ENCODE measurements around the gene ST8SIA1.

The ST8SIA1 gene

DNA sequence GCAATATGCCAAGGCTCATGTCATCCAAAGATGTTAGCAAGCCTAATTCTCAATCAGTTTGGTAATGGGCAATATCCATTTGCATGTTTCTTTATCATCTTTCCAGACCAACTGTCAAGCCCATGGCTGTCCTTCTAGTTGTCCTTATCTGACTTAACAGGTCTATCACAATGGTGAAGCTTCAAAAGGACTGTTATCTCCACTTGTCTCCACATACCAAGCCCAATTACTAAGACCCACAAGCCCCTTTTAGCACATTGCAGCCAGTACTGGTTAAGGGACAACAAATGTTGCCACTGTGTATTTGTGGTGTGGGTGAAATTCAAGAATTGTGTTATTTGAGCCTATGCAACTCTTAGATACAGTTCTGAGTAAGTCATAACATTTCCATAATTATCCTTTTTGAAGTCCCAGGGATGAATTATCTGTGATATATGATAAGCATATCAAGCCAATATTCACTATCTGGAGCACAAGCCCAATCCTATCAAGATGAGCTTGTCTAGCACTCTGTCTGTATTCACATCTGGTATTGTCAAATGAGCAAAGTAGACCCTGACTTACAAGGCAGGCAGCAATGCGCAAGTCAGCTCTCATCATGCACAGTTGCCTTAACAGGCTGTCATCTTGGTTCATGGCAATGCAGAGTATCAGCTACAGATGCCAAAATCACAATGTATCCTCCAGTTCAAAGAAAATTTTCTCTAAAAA is 19.3 kb upstream of the ST8SIA1 start:
- TF ChIP-seq, protein P1, sequence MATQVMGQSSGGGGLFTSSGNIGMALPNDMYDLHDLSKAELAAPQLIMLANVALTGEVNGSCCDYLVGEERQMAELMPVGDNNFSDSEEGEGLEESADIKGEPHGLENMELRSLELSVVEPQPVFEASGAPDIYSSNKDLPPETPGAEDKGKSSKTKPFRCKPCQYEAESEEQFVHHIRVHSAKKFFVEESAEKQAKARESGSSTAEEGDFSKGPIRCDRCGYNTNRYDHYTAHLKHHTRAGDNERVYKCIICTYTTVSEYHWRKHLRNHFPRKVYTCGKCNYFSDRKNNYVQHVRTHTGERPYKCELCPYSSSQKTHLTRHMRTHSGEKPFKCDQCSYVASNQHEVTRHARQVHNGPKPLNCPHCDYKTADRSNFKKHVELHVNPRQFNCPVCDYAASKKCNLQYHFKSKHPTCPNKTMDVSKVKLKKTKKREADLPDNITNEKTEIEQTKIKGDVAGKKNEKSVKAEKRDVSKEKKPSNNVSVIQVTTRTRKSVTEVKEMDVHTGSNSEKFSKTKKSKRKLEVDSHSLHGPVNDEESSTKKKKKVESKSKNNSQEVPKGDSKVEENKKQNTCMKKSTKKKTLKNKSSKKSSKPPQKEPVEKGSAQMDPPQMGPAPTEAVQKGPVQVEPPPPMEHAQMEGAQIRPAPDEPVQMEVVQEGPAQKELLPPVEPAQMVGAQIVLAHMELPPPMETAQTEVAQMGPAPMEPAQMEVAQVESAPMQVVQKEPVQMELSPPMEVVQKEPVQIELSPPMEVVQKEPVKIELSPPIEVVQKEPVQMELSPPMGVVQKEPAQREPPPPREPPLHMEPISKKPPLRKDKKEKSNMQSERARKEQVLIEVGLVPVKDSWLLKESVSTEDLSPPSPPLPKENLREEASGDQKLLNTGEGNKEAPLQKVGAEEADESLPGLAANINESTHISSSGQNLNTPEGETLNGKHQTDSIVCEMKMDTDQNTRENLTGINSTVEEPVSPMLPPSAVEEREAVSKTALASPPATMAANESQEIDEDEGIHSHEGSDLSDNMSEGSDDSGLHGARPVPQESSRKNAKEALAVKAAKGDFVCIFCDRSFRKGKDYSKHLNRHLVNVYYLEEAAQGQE (IDR thresholded peaks at IDR 0.05; ENCODE audit: insufficient replicate concordance, low read depth), result no peak
- TF ChIP-seq POLR2AphosphoS5 (IDR thresholded peaks at IDR 0.05; ENCODE audit: low read depth) (no peak), SPI1 (IDR thresholded peaks at IDR 0.05; ENCODE audit: borderline replicate concordance, low read depth) (no peak), GABPA (IDR thresholded peaks at IDR 0.05; ENCODE audit: low read depth) (no peak)
- TF ChIP-seq, protein P2, sequence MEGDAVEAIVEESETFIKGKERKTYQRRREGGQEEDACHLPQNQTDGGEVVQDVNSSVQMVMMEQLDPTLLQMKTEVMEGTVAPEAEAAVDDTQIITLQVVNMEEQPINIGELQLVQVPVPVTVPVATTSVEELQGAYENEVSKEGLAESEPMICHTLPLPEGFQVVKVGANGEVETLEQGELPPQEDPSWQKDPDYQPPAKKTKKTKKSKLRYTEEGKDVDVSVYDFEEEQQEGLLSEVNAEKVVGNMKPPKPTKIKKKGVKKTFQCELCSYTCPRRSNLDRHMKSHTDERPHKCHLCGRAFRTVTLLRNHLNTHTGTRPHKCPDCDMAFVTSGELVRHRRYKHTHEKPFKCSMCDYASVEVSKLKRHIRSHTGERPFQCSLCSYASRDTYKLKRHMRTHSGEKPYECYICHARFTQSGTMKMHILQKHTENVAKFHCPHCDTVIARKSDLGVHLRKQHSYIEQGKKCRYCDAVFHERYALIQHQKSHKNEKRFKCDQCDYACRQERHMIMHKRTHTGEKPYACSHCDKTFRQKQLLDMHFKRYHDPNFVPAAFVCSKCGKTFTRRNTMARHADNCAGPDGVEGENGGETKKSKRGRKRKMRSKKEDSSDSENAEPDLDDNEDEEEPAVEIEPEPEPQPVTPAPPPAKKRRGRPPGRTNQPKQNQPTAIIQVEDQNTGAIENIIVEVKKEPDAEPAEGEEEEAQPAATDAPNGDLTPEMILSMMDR (IDR thresholded peaks at IDR 0.05; ENCODE audit: insufficient read depth, low read length), result no peak
- H3K4me3 ChIP-seq (replicated peaks; ENCODE audit: insufficient read depth, low read length), result no peak overlapping the region
- H3K27ac ChIP-seq (replicated peaks), result no peak overlapping the region
- no peak for DNase-seq (ENCODE audit: low read depth in 1 of 2, low spot score in 1 of 2)
- no peaks in the 10 kb centered on the region for H3K27me3 ChIP-seq (ENCODE audit: insufficient read depth, poor library complexity, severe bottlenecking)

DNA sequence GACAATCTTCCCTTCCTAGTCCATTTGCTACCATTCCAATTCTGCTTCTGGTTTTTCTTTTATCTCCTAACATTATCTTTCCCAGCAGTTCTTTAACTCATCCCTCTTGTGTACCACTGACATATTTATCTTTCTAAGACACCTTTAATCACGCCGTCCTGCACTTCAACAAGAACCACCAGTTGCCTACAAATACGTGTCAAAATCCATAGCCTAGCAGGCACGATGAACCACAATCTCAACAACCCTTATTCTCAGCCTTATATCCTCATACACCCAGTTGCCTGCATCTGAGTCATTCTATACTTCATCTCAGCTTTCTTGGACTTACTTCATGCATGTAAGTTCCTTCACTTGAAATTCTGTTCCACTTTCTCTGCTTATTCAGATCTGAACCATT is 16.4 kb upstream of the ST8SIA1 start:
- no peaks in the 10 kb centered on the region for H3K27me3 ChIP-seq (ENCODE audit: insufficient read depth, poor library complexity, severe bottlenecking)
- no peak overlapping the region for H3K4me3 ChIP-seq (replicated peaks; ENCODE audit: insufficient read depth, low read length)
- TF ChIP-seq, protein P2 (IDR thresholded peaks at IDR 0.05; ENCODE audit: insufficient read depth, low read length), result no peak
- TF ChIP-seq POLR2AphosphoS5 (IDR thresholded peaks at IDR 0.05; ENCODE audit: low read depth) (no peak), SPI1 (IDR thresholded peaks at IDR 0.05; ENCODE audit: borderline replicate concordance, low read depth) (no peak), GABPA (IDR thresholded peaks at IDR 0.05; ENCODE audit: low read depth) (no peak)
- TF ChIP-seq, protein P1 (IDR thresholded peaks at IDR 0.05; ENCODE audit: insufficient replicate concordance, low read depth), result no peak
- no peak overlapping the region for H3K27ac ChIP-seq (replicated peaks)
- DNase-seq (ENCODE audit: low read depth in 1 of 2, low spot score in 1 of 2), result no peak

DNA sequence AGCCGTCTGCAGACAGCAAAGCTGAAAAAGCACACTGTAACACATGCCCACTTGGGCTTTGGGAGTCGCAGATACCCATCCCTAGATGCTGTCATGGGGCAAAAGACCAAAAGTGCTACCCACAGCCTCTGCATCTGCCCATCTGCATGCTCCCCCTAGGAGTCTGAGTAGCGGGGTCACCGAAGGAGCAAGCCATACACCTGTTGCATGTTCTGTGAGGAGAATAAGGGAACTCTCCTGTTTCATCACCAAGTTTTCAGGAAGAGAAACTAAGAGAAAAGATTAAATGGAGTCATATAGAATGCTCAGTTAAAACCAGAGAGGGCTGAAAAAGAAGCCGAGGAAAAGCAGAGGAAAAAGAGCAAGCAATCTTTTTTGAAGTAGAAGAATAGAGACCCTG is 13.7 kb upstream of the ST8SIA1 start:
- DNase-seq (ENCODE audit: low read depth in 1 of 2, low spot score in 1 of 2), result no peak
- no peak overlapping the region for H3K27ac ChIP-seq (replicated peaks)
- no peak overlapping the region for H3K4me3 ChIP-seq (replicated peaks; ENCODE audit: insufficient read depth, low read length)
- TF ChIP-seq, protein P1 (IDR thresholded peaks at IDR 0.05; ENCODE audit: insufficient replicate concordance, low read depth), result no peak
- TF ChIP-seq SPI1 (IDR thresholded peaks at IDR 0.05; ENCODE audit: borderline replicate concordance, low read depth) (no peak), POLR2AphosphoS5 (IDR thresholded peaks at IDR 0.05; ENCODE audit: low read depth) (no peak), GABPA (IDR thresholded peaks at IDR 0.05; ENCODE audit: low read depth) (no peak)
- TF ChIP-seq, protein P2 (IDR thresholded peaks at IDR 0.05; ENCODE audit: insufficient read depth, low read length), result no peak
- H3K27me3 ChIP-seq (ENCODE audit: insufficient read depth, poor library complexity, severe bottlenecking), result no peaks in the 10 kb centered on the region

Measured in HL-60 (cell line).